Small intestine (tissue), 7 donors: ENCODE results near the gene MACO1. TPM values are rescaled to one million over a fixed set of nuclear protein-coding genes. Genes with fewer than 3 reads are reported as not detected.

Experiments
- DNase-seq, 2 donors: peaks; one replicate each; pipeline versions ENCODE4 v3.0.0 to v3.0.0-alpha.2; 2013
- FAIRE-seq: peaks from 2 replicates; lab custom pipeline; 2012; peaks lifted over from hg19 to GRCh38; lab: Jason Lieb, UNC
- H3K27ac ChIP-seq, 3 donors: one replicate each; pipeline ENCODE4 v1.5.1; 2013; ENCODE audit warnings: low read length in 2 of 3, mild to moderate bottlenecking in 2 of 3, control low read depth in 1 of 3, inconsistent platforms in 1 of 3, low read depth in 1 of 3, moderate library complexity in 1 of 3
- H3K27me3 ChIP-seq, 3 donors: one replicate each; pipeline ENCODE4 v1.6.1; 2013; ENCODE audit warnings: low read length in 3 of 3, inconsistent platforms in 1 of 3; ENCODE audit not compliant: control insufficient read depth in 3 of 3, insufficient read depth in 3 of 3
- H3K36me3 ChIP-seq, 3 donors: one replicate each; pipeline ENCODE4 v1.6.1; 2013; ENCODE audit warnings: low read length in 3 of 3, inconsistent platforms in 1 of 3, low read depth in 1 of 3, mild to moderate bottlenecking in 1 of 3, moderate library complexity in 1 of 3; ENCODE audit not compliant: control insufficient read depth in 3 of 3, insufficient read depth in 2 of 3
- H3K4me1 ChIP-seq, 3 donors: one replicate each; pipeline ENCODE4 v1.6.1; 2013; ENCODE audit warnings: low read length in 2 of 3, inconsistent platforms in 1 of 3, low read depth in 1 of 3, mild to moderate bottlenecking in 1 of 3, moderate library complexity in 1 of 3; ENCODE audit not compliant: control insufficient read depth in 3 of 3, insufficient read depth in 2 of 3
- H3K4me3 ChIP-seq, 3 donors: one replicate each; pipeline ENCODE4 v1.5.1; 2013; ENCODE audit warnings: low read length in 3 of 3, control low read depth in 1 of 3, inconsistent platforms in 1 of 3, low read depth in 1 of 3, mild to moderate bottlenecking in 1 of 3, moderate library complexity in 1 of 3
- H3K9me3 ChIP-seq, 2 donors: one replicate each; pipeline ENCODE4 v1.6.1; 2013; ENCODE audit warnings: low read depth in 1 of 2, low read length in 1 of 2; ENCODE audit not compliant: control insufficient read depth in 2 of 2, insufficient read depth in 1 of 2
- WGBS, 3 donors: extraction: QIAGEN DNeasy Blood & Tissue Kit; methylation state at CpG; one replicate each; pipeline ENCODE4 v1.1.7; 2013; 5-methylcytosine and 5-hydroxymethylcytosine counted together
- polyA plus RNA-seq, 4 donors: library from polyadenylated mRNA; stranded (reverse) in 3 of 4; unstranded in 1 of 4; fragments of 200-250 nt in 3 of 4; fragments of 120-200 nt in 1 of 4; gene quantifications; one replicate each; pipeline versions ENCODE4 v1.2.1 to v1.2.3, GENCODE V29; 2013
- donor health status: healthy with polysubstance abuse.
- donor health status: control.
- donor health status: control.
- donor health status: Bipolar disorder and iron deficiency.
- donor health status: healthy.

The MACO1 gene
- polyA plus RNA-seq, 4 donors = 8.1 to 18.6 (median 9.7) TPM

GRCh38 chr1:25513666-25514065 lies 83.0 kb downstream of the MACO1 start:
- Histone ChIP-seq H3K4me3 (no peak overlapping the region), H3K9me3 (peaks cover 0 to 4% of the 10 kb centered on the region in 2 donors), H3K27ac (no peak overlapping the region), H3K4me1 (no peaks in the 10 kb centered on the region), H3K27me3 (no peaks in the 10 kb centered on the region), H3K36me3 (no peaks in the 10 kb centered on the region)
- DNase-seq (no peak), FAIRE-seq (no peak)
- 73 to 86% (median 84%) methylated on average over 4 of the region's 4 CpGs for whole genome bisulfite sequencing, 3 donors

DNA sequence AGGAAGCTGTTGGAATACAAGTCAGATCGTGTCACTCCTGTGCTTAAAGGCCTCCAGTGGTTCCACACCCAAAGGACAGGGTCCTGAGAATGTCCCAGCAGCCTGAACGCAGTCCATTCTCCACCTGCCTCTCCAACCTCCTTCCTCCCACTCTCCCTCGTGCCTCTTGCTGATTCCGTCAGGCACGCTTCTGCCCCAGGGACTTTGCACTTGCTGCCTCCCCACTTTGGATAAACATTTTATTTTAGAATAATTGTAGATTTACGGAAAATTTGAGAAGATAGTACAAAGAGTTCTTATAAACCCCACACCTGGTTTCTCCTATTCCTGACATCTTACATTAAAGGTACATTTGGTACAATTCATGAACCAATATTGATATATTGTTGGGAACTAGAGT lies 84.3 kb downstream of the MACO1 start:
- Histone ChIP-seq H3K36me3 (no peaks in the 10 kb centered on the region), H3K27me3 (no peaks in the 10 kb centered on the region), H3K27ac (no peak overlapping the region), H3K4me3 (no peak overlapping the region), H3K4me1 (no peaks in the 10 kb centered on the region), H3K9me3 (peaks cover 0 to 4% of the 10 kb centered on the region in 2 donors)
- WGBS, 3 donors = 73 to 76% (median 73%) methylated on average over 6 of the region's 6 CpGs
- FAIRE-seq = no peak
- DNase-seq = no peak

GRCh38 chr1:25516686-25517085 lies 86.0 kb downstream of the MACO1 start:
- Histone ChIP-seq H3K4me1 (no peaks in the 10 kb centered on the region), H3K9me3 (peaks cover 0 to 4% of the 10 kb centered on the region in 2 donors), H3K4me3 (no peak overlapping the region), H3K27me3 (no peaks in the 10 kb centered on the region), H3K36me3 (no peaks in the 10 kb centered on the region), H3K27ac (no peak overlapping the region)
- no peak for FAIRE-seq
- no peak for DNase-seq
- WGBS, 3 donors = 66 to 90% (median 75%) methylated on average over 3 of the region's 3 CpGs

- FAIRE-seq (no peak), DNase-seq (no peak)
- peaks cover 0 to 2% of the 10 kb centered on the region in 2 donors for H3K9me3 ChIP-seq
- no peaks in the 10 kb centered on the region for H3K36me3 ChIP-seq
- H3K27ac ChIP-seq = no peak overlapping the region
- no peaks in the 10 kb centered on the region for H3K4me1 ChIP-seq
- WGBS, 3 donors = 83 to 85% (median 85%) methylated on average over 32 to 33 of the region's 33 CpGs
- no peaks in the 10 kb centered on the region for H3K27me3 ChIP-seq
- no peak overlapping the region for H3K4me3 ChIP-seq
Measured at GRCh38 chr1:25517476-25518394, 87.0 kb downstream of the MACO1 start.

DNA sequence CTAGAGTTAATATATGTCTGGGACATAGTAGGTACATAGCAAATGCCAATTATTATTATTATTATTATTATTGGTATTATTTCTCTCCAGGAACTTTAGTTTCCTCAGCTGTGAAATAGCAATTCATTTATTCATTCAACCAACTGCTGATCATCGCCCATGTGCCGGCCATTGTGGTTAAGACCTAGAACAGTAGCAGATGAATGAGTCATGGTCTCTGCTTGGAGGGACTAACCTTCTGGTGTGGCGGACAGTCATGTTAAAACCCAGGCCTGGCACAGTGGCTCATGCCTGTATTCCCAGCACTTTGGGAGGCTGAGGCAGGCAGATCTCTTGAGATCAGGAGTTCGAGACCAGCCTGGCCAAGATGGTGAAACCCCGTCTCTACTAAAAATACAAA lies 88.9 kb downstream of the MACO1 start:
- H3K36me3 ChIP-seq = no peaks in the 10 kb centered on the region
- H3K9me3 ChIP-seq = peaks cover 0 to under 1% of the 10 kb centered on the region in 2 donors
- H3K27me3 ChIP-seq = no peaks in the 10 kb centered on the region
- no peak overlapping the region for H3K4me3 ChIP-seq
- H3K27ac ChIP-seq = no peak overlapping the region
- H3K4me1 ChIP-seq = no peaks in the 10 kb centered on the region
- FAIRE-seq = no peak
- 78 to 86% (median 78%) methylated on average over 5 of the region's 5 CpGs for WGBS, 3 donors
- no peak for DNase-seq

DNA sequence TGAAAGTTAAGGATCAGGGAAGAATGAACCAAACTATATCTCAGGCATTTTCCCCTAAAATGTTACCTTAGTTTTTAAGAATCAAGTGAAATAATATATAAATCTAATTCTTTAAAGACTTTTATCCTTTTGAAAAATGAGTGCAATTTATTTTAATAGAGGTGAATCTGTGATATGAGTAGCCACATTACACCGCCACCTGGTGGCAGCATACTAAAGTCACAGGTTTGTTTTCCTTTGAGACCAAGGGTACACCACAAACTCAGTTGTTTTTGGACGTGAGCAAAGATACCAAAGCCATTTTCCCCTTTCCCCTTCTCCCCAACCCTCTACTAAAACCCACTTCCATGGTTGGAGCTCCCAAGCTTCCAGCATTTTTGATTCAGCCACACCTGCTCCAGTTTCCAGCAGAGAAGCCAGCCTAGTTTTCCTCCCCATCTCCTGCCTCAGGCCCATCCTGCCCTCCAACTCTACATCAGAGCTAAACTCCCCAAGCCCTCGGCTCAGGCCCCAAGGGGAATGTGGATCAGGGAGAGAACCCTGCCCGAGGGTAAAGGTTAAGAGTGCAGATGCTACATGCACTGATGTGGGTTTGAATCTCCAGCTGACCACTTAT lies 89.9 kb downstream of the MACO1 start:
- Histone ChIP-seq H3K27me3 (no peaks in the 10 kb centered on the region), H3K36me3 (no peaks in the 10 kb centered on the region), H3K4me1 (no peaks in the 10 kb centered on the region), H3K4me3 (no peak overlapping the region), H3K27ac (no peak overlapping the region), H3K9me3 (peaks cover 0 to 10% of the 10 kb centered on the region in 2 donors)
- 1 to 13% (median 8%) methylated on average over 4 of the region's 4 CpGs for WGBS, 3 donors
- peak; percentile 66 to 69 for DNase-seq
- no peak for FAIRE-seq

DNA sequence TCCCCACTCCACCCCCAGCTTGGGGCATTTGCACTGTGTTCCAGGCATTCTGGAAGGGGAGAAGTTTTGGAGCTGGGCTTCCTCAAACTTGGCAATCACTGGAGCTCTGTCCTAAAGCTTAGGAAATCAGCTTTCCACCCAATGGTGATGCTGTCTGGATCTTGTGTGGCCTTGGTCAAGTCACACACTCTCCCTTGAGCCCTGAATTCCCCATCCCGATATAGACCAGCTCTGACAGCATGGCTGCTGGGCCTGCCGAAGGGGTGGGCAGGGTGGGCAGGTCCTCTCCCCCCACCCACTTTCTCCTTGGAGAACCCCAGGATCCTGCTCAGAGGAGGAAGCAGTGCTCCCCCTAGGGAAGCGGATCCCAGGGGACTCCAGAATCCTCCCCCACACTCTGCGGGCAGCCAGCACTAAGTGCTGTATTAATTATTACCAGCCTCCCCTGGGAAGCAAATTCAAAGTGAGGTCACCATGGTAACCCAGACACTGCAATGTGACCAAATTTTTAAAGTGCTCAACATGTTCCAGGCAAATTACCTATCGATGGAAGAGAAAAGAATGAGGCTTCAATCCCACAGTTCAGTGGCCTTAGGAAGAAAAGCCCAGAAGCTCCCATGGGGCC lies 91.4 kb downstream of the MACO1 start:
- Histone ChIP-seq H3K4me1 (no peaks in the 10 kb centered on the region), H3K27me3 (no peaks in the 10 kb centered on the region), H3K4me3 (no peak overlapping the region), H3K36me3 (no peaks in the 10 kb centered on the region), H3K9me3 (peaks cover 0 to 11% of the 10 kb centered on the region in 2 donors), H3K27ac (no peak overlapping the region)
- 76 to 92% (median 85%) methylated on average over 5 of the region's 5 CpGs for WGBS, 3 donors
- DNase-seq = no peak
- FAIRE-seq = no peak

DNA sequence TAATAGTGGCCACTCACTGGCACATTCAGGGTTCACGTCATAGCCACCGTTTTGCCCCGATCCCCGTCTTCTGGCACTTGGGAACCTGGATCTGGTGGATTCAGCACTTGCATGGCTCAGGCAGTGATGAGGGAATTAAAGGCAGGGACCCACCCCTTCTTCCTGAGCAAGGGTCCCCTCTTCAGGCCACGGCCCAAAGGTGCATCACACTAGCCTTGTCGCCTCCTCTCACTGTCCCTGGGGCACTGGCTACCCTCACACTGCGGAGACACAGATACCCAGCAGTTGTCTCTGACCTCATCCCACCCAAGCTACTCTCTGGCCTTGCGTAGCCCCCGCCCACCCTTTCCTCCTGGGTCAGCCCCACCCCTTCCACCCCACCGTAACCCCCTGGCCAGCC lies 92.8 kb downstream of the MACO1 start:
- WGBS, 3 donors = 70 to 77% (median 71%) methylated on average over 10 of the region's 10 CpGs
- H3K4me1 ChIP-seq = no peaks in the 10 kb centered on the region
- H3K36me3 ChIP-seq = no peaks in the 10 kb centered on the region
- H3K27me3 ChIP-seq = no peaks in the 10 kb centered on the region
- H3K27ac ChIP-seq = no peak overlapping the region
- FAIRE-seq (no peak), DNase-seq (peak in 1 of 2 donors; percentile 29)
- no peak overlapping the region for H3K4me3 ChIP-seq
- peaks cover 0 to 11% of the 10 kb centered on the region in 2 donors for H3K9me3 ChIP-seq
